IMR-90 (cell line): Measurements from ENCODE around the gene CELSR2. TPM values are rescaled to one million over a fixed set of nuclear protein-coding genes. Genes with fewer than 3 reads are reported as not detected.

ENCODE experiments used
- ATAC-seq: fragments of 200-7000 bp; cut with Tn5 transposase; 2 replicates; pipeline ENCODE4 v1.9.1; 2020; ENCODE audit warnings: low read depth, mild to moderate bottlenecking, moderate library complexity
- BruUV-seq: library from RNA; stranded (reverse); fragments of 400-500 nt; replicated peaks from 2 replicates; lab custom pipeline; 2021; lab: Mats Ljungman, UMichigan
- CTCF ChIA-PET: fragments of 300-600 bp; formaldehyde crosslinking; extraction: SDS; loops from one replicate; lab custom pipeline; 2021; ENCODE audit warnings: antibody characterized with exemption; lab: Yijun Ruan, JAX
- POLR2A ChIA-PET: fragments of 300-600 bp; sonication (Branson Sonifier 250); formaldehyde crosslinking; loops from one replicate; lab custom pipeline; 2022; ENCODE audit warnings: antibody characterized with exemption; ENCODE audit not compliant: unreplicated experiment; lab: Charles Lee
- DNase-seq: peaks from one replicate; pipeline ENCODE4 v3.0.0; 2013
- H2AFZ ChIP-seq: replicated peaks from 2 replicates; pipeline ENCODE3; 2013; ENCODE audit warnings: low read length, mild to moderate bottlenecking; ENCODE audit not compliant: poor library complexity
- H2AK5ac ChIP-seq: 2 replicates; pipeline ENCODE4 v1.6.1; 2013; ENCODE audit warnings: low read depth, low read length, inconsistent platforms
- H2AK9ac ChIP-seq: replicated peaks from 2 replicates; pipeline ENCODE3; 2013; ENCODE audit warnings: mild to moderate bottlenecking, low read depth, low read length, moderate library complexity; ENCODE audit not compliant: poor library complexity
- H2BK120ac ChIP-seq: 2 replicates; pipeline ENCODE4 v1.6.1; 2013; ENCODE audit warnings: low read depth, low read length, inconsistent platforms
- H2BK15ac ChIP-seq: 3 replicates; pipeline ENCODE4 v1.6.1; 2013; ENCODE audit warnings: low read depth, low read length, inconsistent platforms
- H2BK20ac ChIP-seq: 2 replicates; pipeline ENCODE4 v1.6.1; 2013; ENCODE audit warnings: low read depth, mild to moderate bottlenecking, inconsistent platforms, low read length, moderate library complexity
- H2BK5ac ChIP-seq: 2 replicates; pipeline ENCODE4 v1.6.1; 2013; ENCODE audit warnings: mild to moderate bottlenecking, low read depth, low read length, inconsistent platforms; ENCODE audit not compliant: poor library complexity, severe bottlenecking
- H3K14ac ChIP-seq: replicated peaks from 2 replicates; pipeline ENCODE4 v1.6.1; 2013; ENCODE audit warnings: low read depth, low read length, inconsistent platforms
- H3K18ac ChIP-seq: 2 replicates; pipeline ENCODE4 v1.6.1; 2013; ENCODE audit warnings: low read depth, low read length, control low read depth
- H3K23ac ChIP-seq: 2 replicates; pipeline ENCODE4 v1.6.1; 2013; ENCODE audit warnings: low read depth, low read length, inconsistent platforms
- H3K27ac ChIP-seq: 2 replicates; pipeline ENCODE4 v1.5.1; 2013; ENCODE audit warnings: mild to moderate bottlenecking, control low read depth, low read length; ENCODE audit not compliant: insufficient read depth
- H3K27me3 ChIP-seq: 2 replicates; pipeline ENCODE4 v1.6.1; 2013; ENCODE audit warnings: low read length; ENCODE audit not compliant: control insufficient read depth, insufficient read depth
- H3K36me3 ChIP-seq: 2 replicates; pipeline ENCODE4 v1.6.1; 2013; ENCODE audit warnings: low read length, mixed read lengths; ENCODE audit not compliant: control insufficient read depth, insufficient read depth
- H3K4ac ChIP-seq: 2 replicates; pipeline ENCODE4 v1.6.1; 2013; ENCODE audit warnings: low read depth, low read length, inconsistent platforms
- H3K4me1 ChIP-seq: 2 replicates; pipeline ENCODE4 v1.6.1; 2013; ENCODE audit warnings: low read length, mixed read lengths; ENCODE audit not compliant: control insufficient read depth, insufficient read depth
- H3K4me2 ChIP-seq: 2 replicates; pipeline ENCODE4 v1.6.1; 2013; ENCODE audit warnings: low read depth, mild to moderate bottlenecking, control low read depth, low read length, moderate library complexity
- H3K4me3 ChIP-seq: 2 replicates; pipeline ENCODE4 v1.5.1; 2013; ENCODE audit warnings: low read depth, mild to moderate bottlenecking, control low read depth, low read length, moderate library complexity; ENCODE audit not compliant: insufficient read depth
- H3K56ac ChIP-seq: 2 replicates; pipeline ENCODE4 v1.6.1; 2013; ENCODE audit warnings: low read length, inconsistent platforms; ENCODE audit not compliant: insufficient read depth; ENCODE audit errors: extremely low read depth
- H3K79me1 ChIP-seq, 2 experiments: 2 replicates each; pipeline ENCODE4 v1.6.1; 2013; ENCODE audit warnings: low read length in 2 of 2, inconsistent platforms in 1 of 2, low read depth in 1 of 2
- H3K9ac ChIP-seq: 2 replicates; pipeline ENCODE4 v1.6.1; 2013; ENCODE audit warnings: low read depth, low read length, control low read depth
- H3K9me1 ChIP-seq: 2 replicates; pipeline ENCODE4 v1.6.1; 2013; ENCODE audit warnings: low read length, inconsistent platforms; ENCODE audit not compliant: insufficient read depth
- H3K9me3 ChIP-seq: 2 replicates; pipeline ENCODE4 v1.6.1; 2013; ENCODE audit warnings: low read length; ENCODE audit not compliant: control insufficient read depth, insufficient read depth
- H4K20me1 ChIP-seq: 2 replicates; pipeline ENCODE4 v1.6.1; 2013; ENCODE audit warnings: low read length, inconsistent platforms; ENCODE audit not compliant: insufficient read depth
- H4K5ac ChIP-seq: 2 replicates; pipeline ENCODE4 v1.6.1; 2013; ENCODE audit warnings: mild to moderate bottlenecking, low read depth, low read length, control low read depth
- H4K8ac ChIP-seq, 2 experiments: 2 replicates each; pipeline ENCODE4 v1.6.1; 2013; ENCODE audit warnings: low read depth in 2 of 2, low read length in 2 of 2, control low read depth in 1 of 2, inconsistent platforms in 1 of 2
- H4K91ac ChIP-seq: 2 replicates; pipeline ENCODE4 v1.6.1; 2013; ENCODE audit warnings: low read depth, low read length, inconsistent platforms; ENCODE audit not compliant: insufficient read depth
- FOS ChIP-seq: fragments of 150-350 bp; IDR thresholded peaks from 2 replicates; pipeline ENCODE4 v1.6.1; 2016; ENCODE audit warnings: low read depth, low read length
- MXI1 ChIP-seq: IDR thresholded peaks from 2 replicates; pipeline ENCODE4 v1.6.1; 2012; ENCODE audit warnings: low read depth, mild to moderate bottlenecking, low read length, moderate library complexity, borderline replicate concordance
- WGBS, 2 experiments: methylation state at CpG; one replicate each; pipeline versions ENCODE4 v1.1.5 to v1.1.7; 2013; ENCODE audit warnings: missing lambda C conversion rate in 2 of 2; ENCODE audit not compliant: insufficient read length in 1 of 2; ENCODE audit errors: extremely low coverage in 2 of 2; 5-methylcytosine and 5-hydroxymethylcytosine counted together
- dilution Hi-C: fragments of 300-500 bp; cut with HindIII; formaldehyde crosslinking; loops from one replicate; pipeline ENCODE4 v1.14.3; 2018; ENCODE audit warnings: low sequenced_read_pairs; ENCODE audit not compliant: unreplicated experiment
- in situ Hi-C: fragments of 300-500 bp; cut with MboI; formaldehyde crosslinking; loops from 3 replicates; pipeline ENCODE4 v1.14.3; 2019; ENCODE audit warnings: low sequenced_read_pairs, inconsistent platforms, mixed read lengths
- intact Hi-C: fragments of 100-400 bp; cut with micrococcal nuclease; formaldehyde crosslinking; loops from 2 replicates; pipeline ENCODE4 v1.10.0; 2022
- polyA plus RNA-seq, 3 experiments: library from polyadenylated mRNA; depleted of rRNA; stranded (reverse); fragments of >200 nt; gene quantifications; 2 replicates each; pipeline ENCODE4 v1.2.3, GENCODE V29; 2012; ENCODE audit warnings: low replicate concordance in 1 of 3
- total RNA-seq: library from RNA; depleted of rRNA; stranded (reverse); fragments of >200 nt; gene quantifications from 2 replicates; pipeline ENCODE4 v1.2.3, GENCODE V29; 2012

Gene CELSR2
- total and polyA plus RNA-seq, 2 of the 4 experiments (the other 2 are of a cell fraction): 1.3 to 5.3 TPM

- no peak overlapping the region for H3K27ac ChIP-seq
- H3K14ac ChIP-seq: no peak overlapping the region
- no peak overlapping the region for H4K8ac ChIP-seq
- no peaks in the 10 kb centered on the region for H3K79me1 ChIP-seq
- intact Hi-C loops: no loop called here
- TF ChIP-seq MXI1 (no peak), FOS (no peak)
- H2AK9ac ChIP-seq: no peak overlapping the region
- no peak overlapping the region for H4K5ac ChIP-seq
- no peak overlapping the region for H2AK5ac ChIP-seq
- H3K56ac ChIP-seq: no peak overlapping the region
- H2BK15ac ChIP-seq: no peak overlapping the region
- no peaks in the 10 kb centered on the region; the same call in 1 of the 2 replicates for H4K20me1 ChIP-seq
- WGBS, 2 experiments: no CpG with 5 or more reads among the region's 4 CpGs
- no peaks in the 10 kb centered on the region for H3K27me3 ChIP-seq
- ChIA-PET POLR2A (no interaction called here), CTCF (no interaction called here)
- in situ Hi-C loops: no loop called here
- dilution Hi-C loops: no loop called here
- H3K4me3 ChIP-seq: no peak overlapping the region
- H3K4ac ChIP-seq: no peak overlapping the region
- peaks cover 6% of the 10 kb centered on the region for H3K4me1 ChIP-seq
- no peak overlapping the region for H3K4me2 ChIP-seq
- no peak overlapping the region for H2BK120ac ChIP-seq
- H3K36me3 ChIP-seq: peaks cover 30% of the 10 kb centered on the region
- H3K9me1 ChIP-seq: peaks cover 20% of the 10 kb centered on the region
- H4K91ac ChIP-seq: no peak overlapping the region
- no peaks in the 10 kb centered on the region for H3K9me3 ChIP-seq
- no peak overlapping the region for H2BK20ac ChIP-seq
- ATAC-seq (no peak), DNase-seq (no peak)
- BruUV-seq: no TSS peak
- peak overlapping the region; percentile 36 for H2AFZ ChIP-seq
- no peak overlapping the region for H3K18ac ChIP-seq
- no peak overlapping the region for H3K9ac ChIP-seq
- H2BK5ac ChIP-seq: peak overlapping the region; percentile 4
- 0 out of 2 replicates have a peak overlapping the region, but pooled peaks have one; percentile 11 for H3K23ac ChIP-seq
Measured at GRCh38 chr1:109315288-109315687, 65.9 kb downstream of the CELSR2 start.
